ENCODE measurements around the gene PDZD2.

The PDZD2 gene

GRCh38 chr5:32145378-32145777, 506.4 kb downstream of the PDZD2 start:
- Histone ChIP-seq H3K27me3 (ENCODE audit: insufficient read depth, poor library complexity, severe bottlenecking) (no peaks in the 10 kb centered on the region), H3K36me3 (ENCODE audit: low read depth) (peaks cover 14% of the 10 kb centered on the region), H3K9me3 (ENCODE audit: severe bottlenecking) (no peaks in the 10 kb centered on the region), H3K4me1 (ENCODE audit: insufficient read depth, poor library complexity, severe bottlenecking) (no peaks in the 10 kb centered on the region), H3K27ac (ENCODE audit: poor library complexity, severe bottlenecking) (no peak overlapping the region), H3K4me3 (ENCODE audit: severe bottlenecking) (no peak overlapping the region)
- ATAC-seq (ENCODE audit: low read depth) (no peak), DNase-seq (ENCODE audit: low spot score) (no peak)
- TF ChIP-seq CTCF (IDR thresholded peaks at IDR 0.05; ENCODE audit: poor library complexity, severe bottlenecking): no peak

GRCh38 chr5:32147236-32147635, 508.3 kb downstream of the PDZD2 start:
- Histone ChIP-seq H3K36me3 (ENCODE audit: low read depth) (peaks cover 19% of the 10 kb centered on the region), H3K9me3 (ENCODE audit: severe bottlenecking) (no peaks in the 10 kb centered on the region), H3K27me3 (ENCODE audit: insufficient read depth, poor library complexity, severe bottlenecking) (no peaks in the 10 kb centered on the region), H3K27ac (ENCODE audit: poor library complexity, severe bottlenecking) (no peak overlapping the region), H3K4me3 (ENCODE audit: severe bottlenecking) (no peak overlapping the region), H3K4me1 (ENCODE audit: insufficient read depth, poor library complexity, severe bottlenecking) (no peaks in the 10 kb centered on the region)
- DNase-seq (ENCODE audit: low spot score) (no peak), ATAC-seq (ENCODE audit: low read depth) (no peak)
- TF ChIP-seq CTCF (IDR thresholded peaks at IDR 0.05; ENCODE audit: poor library complexity, severe bottlenecking): no peak

- DNase-seq (ENCODE audit: low spot score) (no peak), ATAC-seq (ENCODE audit: low read depth) (no peak)
- no peak overlapping the region for H3K4me3 ChIP-seq (ENCODE audit: severe bottlenecking)
- H3K27ac ChIP-seq (ENCODE audit: poor library complexity, severe bottlenecking): no peak overlapping the region
- no peaks in the 10 kb centered on the region for H3K27me3 ChIP-seq (ENCODE audit: insufficient read depth, poor library complexity, severe bottlenecking)
- H3K36me3 ChIP-seq (ENCODE audit: low read depth): peaks cover 19% of the 10 kb centered on the region
- no peaks in the 10 kb centered on the region for H3K9me3 ChIP-seq (ENCODE audit: severe bottlenecking)
- H3K4me1 ChIP-seq (ENCODE audit: insufficient read depth, poor library complexity, severe bottlenecking): no peaks in the 10 kb centered on the region
- TF ChIP-seq CTCF (IDR thresholded peaks at IDR 0.05; ENCODE audit: poor library complexity, severe bottlenecking): no peak
Measured at GRCh38 chr5:32147959-32148358, 509.0 kb downstream of the PDZD2 start.

- Histone ChIP-seq H3K36me3 (ENCODE audit: low read depth) (peaks cover 19% of the 10 kb centered on the region), H3K4me1 (ENCODE audit: insufficient read depth, poor library complexity, severe bottlenecking) (peaks cover 11% of the 10 kb centered on the region), H3K27ac (ENCODE audit: poor library complexity, severe bottlenecking) (no peak overlapping the region), H3K4me3 (ENCODE audit: severe bottlenecking) (no peak overlapping the region), H3K9me3 (ENCODE audit: severe bottlenecking) (no peaks in the 10 kb centered on the region), H3K27me3 (ENCODE audit: insufficient read depth, poor library complexity, severe bottlenecking) (no peaks in the 10 kb centered on the region)
- DNase-seq (ENCODE audit: low spot score) (no peak), ATAC-seq (ENCODE audit: low read depth) (no peak)
- no peak for TF ChIP-seq CTCF (IDR thresholded peaks at IDR 0.05; ENCODE audit: poor library complexity, severe bottlenecking)
Measured at GRCh38 chr5:32150366-32150765, 511.4 kb downstream of the PDZD2 start.

- H3K27me3 ChIP-seq (ENCODE audit: insufficient read depth, poor library complexity, severe bottlenecking): no peaks in the 10 kb centered on the region
- DNase-seq (ENCODE audit: low spot score) (no peak), ATAC-seq (ENCODE audit: low read depth) (no peak)
- H3K36me3 ChIP-seq (ENCODE audit: low read depth): peaks cover 19% of the 10 kb centered on the region
- H3K4me3 ChIP-seq (ENCODE audit: severe bottlenecking): no peak overlapping the region
- no peak for TF ChIP-seq CTCF (IDR thresholded peaks at IDR 0.05; ENCODE audit: poor library complexity, severe bottlenecking)
- H3K27ac ChIP-seq (ENCODE audit: poor library complexity, severe bottlenecking): no peak overlapping the region
- H3K4me1 ChIP-seq (ENCODE audit: insufficient read depth, poor library complexity, severe bottlenecking): peaks cover 11% of the 10 kb centered on the region
- H3K9me3 ChIP-seq (ENCODE audit: severe bottlenecking): no peaks in the 10 kb centered on the region
Measured at GRCh38 chr5:32151198-32151597, 512.3 kb downstream of the PDZD2 start.

Measured in RWPE2 (cell line).